K562 (cell line): ENCODE measurements around the gene SNUPN. TPM values are rescaled to one million over a fixed set of nuclear protein-coding genes. Genes with fewer than 3 reads are reported as not detected.
A peak's percentile ranks its signal among the peaks of the same experiment; 100 is the strongest.

Source experiments
- BRD4 ChIP-seq: fragments of 200-600 bp; sonication (generic); IDR thresholded peaks from 2 replicates; pipeline ENCODE4 v1.6.1; 2017; ENCODE audit warnings: inconsistent platforms
- CBX8 ChIP-seq: fragments of 200-600 bp; sonication (generic); IDR thresholded peaks from 2 replicates; pipeline ENCODE4 v1.6.1; 2012; ENCODE audit warnings: borderline replicate concordance, mixed run types, low read depth, mild to moderate bottlenecking, moderate library complexity, mixed read lengths, low read length, control low read depth, inconsistent platforms; ENCODE audit not compliant: poor library complexity, severe bottlenecking; ENCODE audit errors: extremely low read depth
- CREB3L1 ChIP-seq: fragments of 450-650 bp; IDR thresholded peaks from 2 replicates; pipeline ENCODE4 v1.6.1; 2014; ENCODE audit warnings: low read depth, mild to moderate bottlenecking, moderate library complexity, borderline replicate concordance
- CSDE1 ChIP-seq, 2 experiments: fragments of 450-650 bp; IDR thresholded peaks; 2 replicates each; pipeline ENCODE4 v1.6.1; 2016; ENCODE audit warnings: mild to moderate bottlenecking in 1 of 2
- DMBX1 ChIP-seq: fragments of 250-450 bp; sonication (Bioruptor Pico); IDR thresholded peaks from 2 replicates; pipeline ENCODE4 v1.8.0; 2022; ENCODE audit warnings: inconsistent platforms, mild to moderate bottlenecking, moderate library complexity, borderline replicate concordance
- EP400 ChIP-seq: fragments of 450-650 bp; IDR thresholded peaks from 2 replicates; pipeline ENCODE4 v1.6.1; 2017; ENCODE audit warnings: antibody characterized with exemption, mild to moderate bottlenecking, moderate library complexity
- FOXJ2 ChIP-seq: fragments of 200-800 bp; sonication (Bioruptor generic); IDR thresholded peaks from 2 replicates; pipeline ENCODE4 v1.6.1; 2016; ENCODE audit warnings: missing genetic modification characterization, missing compliant biosample characterization
- MBD1 ChIP-seq: fragments of 250-450 bp; sonication (Bioruptor Pico); IDR thresholded peaks from 2 replicates; pipeline ENCODE4 v1.8.0; 2022; ENCODE audit warnings: inconsistent platforms
- MECOM ChIP-seq: fragments of 250-450 bp; sonication (Bioruptor Pico); IDR thresholded peaks from 2 replicates; pipeline ENCODE4 v1.8.0; 2022; ENCODE audit warnings: inconsistent platforms
- MTA2 ChIP-seq: fragments of 450-650 bp; IDR thresholded peaks from 2 replicates; pipeline ENCODE4 v1.6.1; 2016; ENCODE audit warnings: low read depth
- NUFIP1 ChIP-seq: fragments of 450-650 bp; IDR thresholded peaks from 2 replicates; pipeline ENCODE4 v1.6.1; 2018; ENCODE audit not compliant: partially characterized antibody
- POLR2G ChIP-seq: fragments of 200-400 bp; formaldehyde crosslinking; IDR thresholded peaks from 2 replicates; pipeline ENCODE4 v1.6.1; 2017; ENCODE audit warnings: low read depth, mild to moderate bottlenecking, antibody characterized with exemption, low read length, moderate library complexity
- POU5F1 ChIP-seq: fragments of 150-350 bp; IDR thresholded peaks from 2 replicates; pipeline ENCODE4 v1.6.1; 2014; ENCODE audit warnings: borderline replicate concordance, low read length, low read depth, mild to moderate bottlenecking; ENCODE audit not compliant: partially characterized antibody
- PRPF4 ChIP-seq: fragments of 200-400 bp; formaldehyde crosslinking; IDR thresholded peaks from one replicate; pipeline ENCODE4 v1.6.1; 2017; ENCODE audit warnings: low read length, low read depth, mild to moderate bottlenecking; ENCODE audit not compliant: insufficient read depth, poor library complexity, severe bottlenecking
- RBM15 ChIP-seq: fragments of 200-400 bp; formaldehyde crosslinking; IDR thresholded peaks from 2 replicates; pipeline ENCODE4 v1.6.1; 2018; ENCODE audit warnings: mild to moderate bottlenecking, low read length, moderate library complexity; ENCODE audit not compliant: insufficient read depth
- SRF ChIP-seq, 2 experiments: fragments of 250-450, 450-650 bp in 1 of 2; sonication (Bioruptor Pico) in 1 of 2; sonication (generic) in 1 of 2; formaldehyde crosslinking; IDR thresholded peaks; 2 replicates each; pipeline versions ENCODE4 v1.5.0 to v1.5.1; 2020 to 2022; ENCODE audit warnings: mild to moderate bottlenecking in 1 of 2, missing genetic modification reagents in 1 of 2
- TAF7 ChIP-seq: fragments of 450-650 bp; IDR thresholded peaks from 2 replicates; pipeline ENCODE4 v1.6.1; 2016; ENCODE audit warnings: missing genetic modification characterization, missing compliant biosample characterization
- TCFL5 ChIP-seq: fragments of 250-450 bp; sonication (Bioruptor Pico); conservative IDR thresholded peaks from 2 replicates; pipeline ENCODE4 v1.6.1; 2021; ENCODE audit warnings: mild to moderate bottlenecking, moderate library complexity, matching md5 sums
- TFAP4 ChIP-seq: sonication (generic); formaldehyde crosslinking; IDR thresholded peaks from 2 replicates; pipeline ENCODE4 v1.8.0; 2022; ENCODE audit warnings: missing genetic modification reagents, mild to moderate bottlenecking, moderate library complexity, borderline replicate concordance
- XRCC4 ChIP-seq: IDR thresholded peaks from one replicate; pipeline ENCODE4 v1.6.1; 2011; ENCODE audit not compliant: insufficient read depth, insufficient read length; ENCODE audit errors: extremely low read depth
- ZNF830 ChIP-seq: fragments of 250-450 bp; sonication (Bioruptor Pico); IDR thresholded peaks from 2 replicates; pipeline ENCODE4 v1.5.0; 2021; ENCODE audit warnings: mild to moderate bottlenecking
- polyA plus RNA-seq, 8 experiments: library from polyadenylated mRNA; depleted of rRNA in 4 of 8; stranded (reverse) in 5 of 8; unstranded in 3 of 8; fragments of >200 nt; fragmentation: Nextera tagmentation in 2 of 8; fragmentation: Illumina TruSeq in 1 of 8; extraction: Ambion mirVana in 2 of 8; extraction: Trizol in 1 of 8; gene quantifications; 2 replicates each; pipeline versions ENCODE4 v1.2.1 to v1.2.3, GENCODE V29; 2011 to 2014; ENCODE audit warnings: inconsistent platforms in 1 of 8, missing spikeins in 1 of 8
- total RNA-seq, 7 experiments: library from RNA; depleted of rRNA in 6 of 7; stranded (reverse); fragments of >200 nt in 6 of 7; fragmentation: Illumina TruSeq in 2 of 7; extraction: Trizol in 2 of 7; gene quantifications; 2 replicates each; pipeline versions ENCODE4 v1.2.1 to v1.2.3, GENCODE V29; 2011 to 2021; ENCODE audit warnings: low replicate concordance in 1 of 7

Gene SNUPN
- total and polyA plus RNA-seq, 9 of the 15 experiments (the other 6 are each of a cell fraction or from before 2014, with no cell fraction given): 32.2 to 78.3 (median 40.0) TPM

DNA sequence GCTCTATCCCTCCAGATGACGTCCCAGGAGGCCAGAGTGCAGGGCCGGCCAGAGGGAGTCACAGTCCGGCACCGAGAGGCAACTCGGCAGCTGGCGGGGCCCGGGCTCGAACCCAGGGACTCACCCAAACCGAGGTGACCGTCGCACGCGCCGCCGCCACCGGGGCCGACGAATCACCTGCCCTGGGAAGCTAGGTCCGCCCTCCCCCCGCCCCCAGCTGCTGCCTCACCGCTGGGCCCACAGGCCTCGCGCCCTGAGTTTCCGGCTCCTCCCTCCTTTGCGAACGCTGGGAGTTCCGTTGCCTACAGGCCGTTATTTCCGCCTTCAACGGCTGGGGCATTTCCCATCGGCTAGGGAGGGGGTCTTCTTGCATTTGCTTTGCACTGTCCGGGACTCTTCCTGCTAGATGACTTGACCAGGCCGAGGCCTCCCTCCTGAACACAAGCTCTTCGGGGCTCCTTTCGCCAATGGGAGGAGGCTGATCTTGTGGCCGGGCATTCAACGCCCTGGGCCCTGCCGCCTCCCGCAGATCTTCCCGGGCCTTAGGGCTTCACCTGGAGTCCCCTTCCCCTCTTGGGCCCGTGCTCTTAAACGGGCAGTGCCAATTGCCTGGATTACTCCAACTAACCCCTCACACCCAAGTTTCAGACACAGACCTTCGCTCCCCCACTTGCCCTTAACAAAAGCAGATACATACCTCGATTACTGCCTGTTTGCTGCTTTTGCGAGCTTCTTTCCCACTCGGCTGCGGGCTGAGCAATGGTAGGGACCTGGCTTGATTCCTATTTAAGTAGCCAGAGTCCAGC, at the start of gene SNUPN (continued):
- TF ChIP-seq TAF7: peak; percentile 28; the same call in 1 of the 2 replicates
- no peak for TF ChIP-seq MECOM
- TF ChIP-seq NUFIP1: no peak
- TF ChIP-seq PRPF4: peak; percentile 38
- TF ChIP-seq RBM15: no peak
- TF ChIP-seq CREB3L1: 0 out of 2 replicates have a peak, but pooled peaks have one; percentile 50
- no peak for TF ChIP-seq POU5F1
- no peak for TF ChIP-seq MTA2
- TF ChIP-seq ZNF830: no peak
- peak; percentile 88 for TF ChIP-seq POLR2G
- no peak for TF ChIP-seq MBD1 (CRISPR knock-in tag)
- no peak for TF ChIP-seq TCFL5 (CRISPR knock-in tag)
- TF ChIP-seq BRD4: 0 out of 2 replicates have a peak, but pooled peaks have one; percentile 9
- TF ChIP-seq SRF (CRISPR knock-in tag; IDR thresholded peaks at IDR 0.05): no peak; a peak in 1 of 4 replicates
- peak; percentile 86 for TF ChIP-seq EP400
- peak; percentile 97 for TF ChIP-seq TFAP4 (CRISPR knock-in tag)
- no peak for TF ChIP-seq FOXJ2 (tag)
- TF ChIP-seq DMBX1 (CRISPR knock-in tag): no peak; the same call in 1 of the 2 replicates
- no peak for TF ChIP-seq CSDE1 (IDR thresholded peaks at IDR 0.05)
- TF ChIP-seq CBX8: no peak
- no peak for TF ChIP-seq XRCC4
